Liver (tissue), 9 donors: ENCODE data around the gene CDH18. TPM values are rescaled to one million over a fixed set of nuclear protein-coding genes. Genes with fewer than 3 reads are reported as not detected.

ENCODE experiments used
- DNase-seq: peaks from one replicate; pipeline ENCODE4 v3.0.0-alpha.2; 2017; ENCODE audit warnings: low spot score
- H3K27ac ChIP-seq, 2 donors: one replicate each; pipeline ENCODE4 v1.7.0; 2013; ENCODE audit warnings: inconsistent platforms in 2 of 2, low read length in 2 of 2, control low read depth in 1 of 2, low read depth in 1 of 2, mild to moderate bottlenecking in 1 of 2
- H3K27me3 ChIP-seq, 4 donors: one replicate each; pipeline versions ENCODE4 v1.6.1 to v1.7.0; 2013; ENCODE audit warnings: low read length in 3 of 4, inconsistent platforms in 1 of 4, mild to moderate bottlenecking in 1 of 4, moderate library complexity in 1 of 4; ENCODE audit not compliant: control insufficient read depth in 4 of 4, insufficient read depth in 4 of 4
- H3K36me3 ChIP-seq, 4 donors: one replicate each; pipeline versions ENCODE4 v1.6.1 to v1.7.0; 2013; ENCODE audit warnings: low read length in 3 of 4, mild to moderate bottlenecking in 3 of 4, low read depth in 1 of 4, moderate library complexity in 1 of 4; ENCODE audit not compliant: control insufficient read depth in 4 of 4, insufficient read depth in 3 of 4
- H3K4me1 ChIP-seq, 4 donors: one replicate each; pipeline versions ENCODE4 v1.6.1 to v1.7.0; 2013; ENCODE audit warnings: low read length in 3 of 4, mild to moderate bottlenecking in 3 of 4, moderate library complexity in 1 of 4; ENCODE audit not compliant: control insufficient read depth in 4 of 4, insufficient read depth in 4 of 4
- H3K4me3 ChIP-seq, 3 donors: one replicate each; pipeline versions ENCODE4 v1.6.1 to v1.7.0; 2013; ENCODE audit warnings: low read length in 3 of 3, control low read depth in 1 of 3, low read depth in 1 of 3, mild to moderate bottlenecking in 1 of 3
- H3K9ac ChIP-seq, 2 donors: one replicate each; pipeline ENCODE4 v1.7.0; 2013; ENCODE audit warnings: low read length in 2 of 2, mild to moderate bottlenecking in 2 of 2, moderate library complexity in 2 of 2, control low read depth in 1 of 2, low read depth in 1 of 2
- H3K9me3 ChIP-seq, 4 donors: one replicate each; pipeline versions ENCODE4 v1.6.1 to v1.7.0; 2013; ENCODE audit warnings: low read length in 3 of 4; ENCODE audit not compliant: control insufficient read depth in 4 of 4
- EGR1 ChIP-seq, 2 donors: IDR thresholded peaks; 2 replicates each; pipeline ENCODE4 v1.6.1; 2016 to 2018; ENCODE audit warnings: antibody characterized with exemption in 2 of 2, low read depth in 2 of 2
- FOXA1 ChIP-seq: IDR thresholded peaks from 2 replicates; pipeline ENCODE4 v1.6.1; 2016; ENCODE audit warnings: antibody characterized with exemption
- FOXA2 ChIP-seq: IDR thresholded peaks from 2 replicates; pipeline ENCODE4 v1.6.1; 2016; ENCODE audit warnings: antibody characterized with exemption
- GABPA ChIP-seq, 2 donors: IDR thresholded peaks in 1 of 2; conservative IDR thresholded peaks in 1 of 2; 2 replicates each; pipeline ENCODE4 v1.6.1; 2016; ENCODE audit warnings: antibody characterized with exemption in 2 of 2, mild to moderate bottlenecking in 1 of 2, moderate library complexity in 1 of 2
- HNF4A ChIP-seq, 2 donors: conservative IDR thresholded peaks; 2 replicates each; pipeline ENCODE4 v1.6.1; 2016; ENCODE audit warnings: antibody characterized with exemption in 2 of 2, mild to moderate bottlenecking in 2 of 2
- HNF4G ChIP-seq: IDR thresholded peaks from 2 replicates; pipeline ENCODE4 v1.6.1; 2016; ENCODE audit warnings: antibody characterized with exemption
- JUND ChIP-seq, 2 donors: IDR thresholded peaks; 2 replicates each; pipeline ENCODE4 v1.6.1; 2016; ENCODE audit warnings: antibody characterized with exemption in 2 of 2
- NR2F2 ChIP-seq: IDR thresholded peaks from 2 replicates; pipeline ENCODE4 v1.6.1; 2016; ENCODE audit warnings: antibody characterized with exemption
- RAD21 ChIP-seq, 2 donors: IDR thresholded peaks; 2 replicates each; pipeline ENCODE4 v1.6.1; 2016; ENCODE audit warnings: antibody characterized with exemption in 2 of 2, mild to moderate bottlenecking in 2 of 2
- RXRA ChIP-seq, 2 donors: IDR thresholded peaks; 2 replicates each; pipeline ENCODE4 v1.6.1; 2017 to 2018; ENCODE audit warnings: antibody characterized with exemption in 2 of 2, mild to moderate bottlenecking in 1 of 2
- SP1 ChIP-seq: IDR thresholded peaks from 2 replicates; pipeline ENCODE4 v1.6.1; 2018; ENCODE audit warnings: antibody characterized with exemption, mild to moderate bottlenecking
- TAF1 ChIP-seq: conservative IDR thresholded peaks from 2 replicates; pipeline ENCODE4 v1.6.1; 2016; ENCODE audit warnings: antibody characterized with exemption, mild to moderate bottlenecking
- YY1 ChIP-seq: IDR thresholded peaks from 2 replicates; pipeline ENCODE4 v1.6.1; 2016; ENCODE audit warnings: antibody characterized with exemption, mild to moderate bottlenecking
- ZBTB33 ChIP-seq: IDR thresholded peaks from 2 replicates; pipeline ENCODE4 v1.6.1; 2016; ENCODE audit warnings: antibody characterized with exemption
- WGBS: extraction: QIAGEN DNeasy Blood & Tissue Kit; methylation state at CpG from one replicate; pipeline ENCODE4 v1.1.7; 2013; 5-methylcytosine and 5-hydroxymethylcytosine counted together
- polyA plus RNA-seq, 2 donors: library from polyadenylated mRNA; stranded (reverse) in 1 of 2; unstranded in 1 of 2; fragments of 200-250 nt in 1 of 2; fragments of >200 nt in 1 of 2; fragmentation: Nextera tagmentation in 1 of 2; extraction: Ambion mirVana in 1 of 2; gene quantifications; one replicate each; pipeline versions ENCODE4 v1.2.1 to v1.2.3, GENCODE V29; 2013 to 2015
- total RNA-seq, 2 donors: library from RNA; depleted of rRNA; stranded (reverse); fragments of >200 nt; gene quantifications; one replicate each; pipeline ENCODE4 v1.2.3, GENCODE V29; 2014
- TF ChIP-seq, protein P1 (sequence below): IDR thresholded peaks from 2 replicates; pipeline ENCODE4 v1.6.1; 2016; ENCODE audit warnings: antibody characterized with exemption, mild to moderate bottlenecking
- TF ChIP-seq, protein P2 (sequence below): fragments of 150-350 bp; IDR thresholded peaks from 2 replicates; pipeline ENCODE4 v1.5.1; 2017; ENCODE audit warnings: improper control_type of control experiment, low read depth, low read length; ENCODE audit not compliant: missing input control
- TF ChIP-seq, protein P3 (sequence below): IDR thresholded peaks from 2 replicates; pipeline ENCODE4 v1.6.1; 2016; ENCODE audit warnings: antibody characterized with exemption
- donor health status: healthy.
- donor health status: healthy.
- donor health status: healthy.
- donor health status: healthy.
- donor health status: healthy.

CDH18 gene
- total and polyA plus RNA-seq, 4 donors: 0.19 TPM; not detected in 3

DNA sequence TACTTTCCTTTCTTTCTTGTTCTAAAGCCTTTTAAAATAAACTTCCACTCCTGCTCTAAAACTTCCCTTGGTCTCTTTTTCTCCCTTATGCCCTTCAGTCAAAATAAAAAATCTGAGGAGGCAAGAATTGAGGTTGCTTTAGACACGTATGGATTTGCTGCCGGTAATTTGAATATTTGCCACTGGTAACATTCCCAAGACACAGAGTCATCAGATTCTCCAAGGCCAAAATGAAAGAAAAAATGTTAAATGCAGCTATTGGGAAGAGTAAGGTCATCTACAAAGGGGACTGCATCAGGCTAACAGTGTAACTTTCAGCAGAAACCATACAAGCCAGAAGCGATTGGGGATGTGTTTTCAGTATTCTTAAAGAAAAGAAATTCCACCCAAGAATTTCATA, 311.1 kb downstream of the CDH18 start:
- TF ChIP-seq FOXA2 (no peak), JUND (IDR thresholded peaks at IDR 0.05) (no peak), EGR1 (IDR thresholded peaks at IDR 0.05; ENCODE audit: low read depth in 2 of 2) (no peak), SP1 (no peak), RAD21 (IDR thresholded peaks at IDR 0.05) (no peak), NR2F2 (no peak), RXRA (IDR thresholded peaks at IDR 0.05) (no peak), TAF1 (no peak), ZBTB33 (no peak), HNF4A (conservative IDR thresholded peaks at IDR 0.05) (no peak), FOXA1 (no peak), YY1 (no peak), HNF4G (no peak), GABPA (IDR thresholded peaks at IDR 0.05 in 1 of 2, conservative IDR thresholded peaks at IDR 0.05 in 1 of 2) (no peak)
- TF ChIP-seq, protein P1, sequence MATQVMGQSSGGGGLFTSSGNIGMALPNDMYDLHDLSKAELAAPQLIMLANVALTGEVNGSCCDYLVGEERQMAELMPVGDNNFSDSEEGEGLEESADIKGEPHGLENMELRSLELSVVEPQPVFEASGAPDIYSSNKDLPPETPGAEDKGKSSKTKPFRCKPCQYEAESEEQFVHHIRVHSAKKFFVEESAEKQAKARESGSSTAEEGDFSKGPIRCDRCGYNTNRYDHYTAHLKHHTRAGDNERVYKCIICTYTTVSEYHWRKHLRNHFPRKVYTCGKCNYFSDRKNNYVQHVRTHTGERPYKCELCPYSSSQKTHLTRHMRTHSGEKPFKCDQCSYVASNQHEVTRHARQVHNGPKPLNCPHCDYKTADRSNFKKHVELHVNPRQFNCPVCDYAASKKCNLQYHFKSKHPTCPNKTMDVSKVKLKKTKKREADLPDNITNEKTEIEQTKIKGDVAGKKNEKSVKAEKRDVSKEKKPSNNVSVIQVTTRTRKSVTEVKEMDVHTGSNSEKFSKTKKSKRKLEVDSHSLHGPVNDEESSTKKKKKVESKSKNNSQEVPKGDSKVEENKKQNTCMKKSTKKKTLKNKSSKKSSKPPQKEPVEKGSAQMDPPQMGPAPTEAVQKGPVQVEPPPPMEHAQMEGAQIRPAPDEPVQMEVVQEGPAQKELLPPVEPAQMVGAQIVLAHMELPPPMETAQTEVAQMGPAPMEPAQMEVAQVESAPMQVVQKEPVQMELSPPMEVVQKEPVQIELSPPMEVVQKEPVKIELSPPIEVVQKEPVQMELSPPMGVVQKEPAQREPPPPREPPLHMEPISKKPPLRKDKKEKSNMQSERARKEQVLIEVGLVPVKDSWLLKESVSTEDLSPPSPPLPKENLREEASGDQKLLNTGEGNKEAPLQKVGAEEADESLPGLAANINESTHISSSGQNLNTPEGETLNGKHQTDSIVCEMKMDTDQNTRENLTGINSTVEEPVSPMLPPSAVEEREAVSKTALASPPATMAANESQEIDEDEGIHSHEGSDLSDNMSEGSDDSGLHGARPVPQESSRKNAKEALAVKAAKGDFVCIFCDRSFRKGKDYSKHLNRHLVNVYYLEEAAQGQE: no peak
- TF ChIP-seq, protein P2, sequence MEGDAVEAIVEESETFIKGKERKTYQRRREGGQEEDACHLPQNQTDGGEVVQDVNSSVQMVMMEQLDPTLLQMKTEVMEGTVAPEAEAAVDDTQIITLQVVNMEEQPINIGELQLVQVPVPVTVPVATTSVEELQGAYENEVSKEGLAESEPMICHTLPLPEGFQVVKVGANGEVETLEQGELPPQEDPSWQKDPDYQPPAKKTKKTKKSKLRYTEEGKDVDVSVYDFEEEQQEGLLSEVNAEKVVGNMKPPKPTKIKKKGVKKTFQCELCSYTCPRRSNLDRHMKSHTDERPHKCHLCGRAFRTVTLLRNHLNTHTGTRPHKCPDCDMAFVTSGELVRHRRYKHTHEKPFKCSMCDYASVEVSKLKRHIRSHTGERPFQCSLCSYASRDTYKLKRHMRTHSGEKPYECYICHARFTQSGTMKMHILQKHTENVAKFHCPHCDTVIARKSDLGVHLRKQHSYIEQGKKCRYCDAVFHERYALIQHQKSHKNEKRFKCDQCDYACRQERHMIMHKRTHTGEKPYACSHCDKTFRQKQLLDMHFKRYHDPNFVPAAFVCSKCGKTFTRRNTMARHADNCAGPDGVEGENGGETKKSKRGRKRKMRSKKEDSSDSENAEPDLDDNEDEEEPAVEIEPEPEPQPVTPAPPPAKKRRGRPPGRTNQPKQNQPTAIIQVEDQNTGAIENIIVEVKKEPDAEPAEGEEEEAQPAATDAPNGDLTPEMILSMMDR: no peak
- TF ChIP-seq, protein P3, sequence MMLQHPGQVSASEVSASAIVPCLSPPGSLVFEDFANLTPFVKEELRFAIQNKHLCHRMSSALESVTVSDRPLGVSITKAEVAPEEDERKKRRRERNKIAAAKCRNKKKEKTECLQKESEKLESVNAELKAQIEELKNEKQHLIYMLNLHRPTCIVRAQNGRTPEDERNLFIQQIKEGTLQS: no peak
- H3K36me3 ChIP-seq: no peaks in the 10 kb centered on the region
- 45% methylated on average over 3 of the region's 3 CpGs for WGBS
- no peak for DNase-seq
- no peaks in the 10 kb centered on the region for H3K9me3 ChIP-seq
- no peak overlapping the region for H3K27ac ChIP-seq
- H3K4me1 ChIP-seq: no peaks in the 10 kb centered on the region
- H3K9ac ChIP-seq: no peak overlapping the region
- peaks cover 0 to 3% (median 0%) of the 10 kb centered on the region in 4 donors for H3K27me3 ChIP-seq
- H3K4me3 ChIP-seq: no peak overlapping the region

DNA sequence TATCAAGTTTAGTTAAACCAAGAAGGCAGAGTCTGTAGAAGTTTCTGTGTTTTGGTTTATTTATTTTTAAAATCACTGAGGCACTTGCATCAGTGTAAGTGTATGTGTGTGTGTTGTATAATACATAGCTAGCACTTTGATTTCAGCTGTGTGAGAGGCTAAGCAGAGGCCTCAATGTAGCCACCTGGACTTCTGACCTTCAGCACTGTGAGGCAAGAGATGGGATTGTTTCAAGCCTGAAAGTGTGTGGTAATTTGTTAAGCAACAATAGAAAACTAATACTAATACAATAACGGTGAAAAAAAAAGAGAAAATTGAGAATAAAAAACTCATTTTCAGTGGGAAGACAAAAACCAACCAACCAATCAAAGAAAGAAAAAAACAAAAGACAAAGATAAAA, 327.3 kb downstream of the CDH18 start:
- Histone ChIP-seq H3K4me3 (no peak overlapping the region), H3K9ac (no peak overlapping the region), H3K27me3 (no peaks in the 10 kb centered on the region), H3K36me3 (no peaks in the 10 kb centered on the region), H3K4me1 (no peaks in the 10 kb centered on the region), H3K9me3 (no peaks in the 10 kb centered on the region), H3K27ac (no peak overlapping the region)
- no peak for TF ChIP-seq ZBTB33
- DNase-seq: no peak
- WGBS: 48% methylated on average over 1 of the region's 1 CpG
